IMR-90 (cell line): ENCODE measurements around the gene RAPGEF2. TPM values are rescaled to one million over a fixed set of nuclear protein-coding genes. Genes with fewer than 3 reads are reported as not detected.

Experiments used
- ATAC-seq: fragments of 200-7000 bp; cut with Tn5 transposase; 2 replicates; pipeline ENCODE4 v1.9.1; 2020; ENCODE audit warnings: low read depth, mild to moderate bottlenecking, moderate library complexity
- BruUV-seq: library from RNA; stranded (reverse); fragments of 400-500 nt; replicated peaks from 2 replicates; lab custom pipeline; 2021; lab: Mats Ljungman, UMichigan
- CTCF ChIA-PET: fragments of 300-600 bp; formaldehyde crosslinking; extraction: SDS; loops from one replicate; lab custom pipeline; 2021; ENCODE audit warnings: antibody characterized with exemption; lab: Yijun Ruan, JAX
- POLR2A ChIA-PET: fragments of 300-600 bp; sonication (Branson Sonifier 250); formaldehyde crosslinking; loops from one replicate; lab custom pipeline; 2022; ENCODE audit warnings: antibody characterized with exemption; ENCODE audit not compliant: unreplicated experiment; lab: Charles Lee
- DNase-seq: peaks from one replicate; pipeline ENCODE4 v3.0.0; 2013
- H2AFZ ChIP-seq: replicated peaks from 2 replicates; pipeline ENCODE3; 2013; ENCODE audit warnings: low read length, mild to moderate bottlenecking; ENCODE audit not compliant: poor library complexity
- H2AK5ac ChIP-seq: 2 replicates; pipeline ENCODE4 v1.6.1; 2013; ENCODE audit warnings: low read depth, low read length, inconsistent platforms
- H2AK9ac ChIP-seq: replicated peaks from 2 replicates; pipeline ENCODE3; 2013; ENCODE audit warnings: mild to moderate bottlenecking, low read depth, low read length, moderate library complexity; ENCODE audit not compliant: poor library complexity
- H2BK120ac ChIP-seq: 2 replicates; pipeline ENCODE4 v1.6.1; 2013; ENCODE audit warnings: low read depth, low read length, inconsistent platforms
- H2BK15ac ChIP-seq: 3 replicates; pipeline ENCODE4 v1.6.1; 2013; ENCODE audit warnings: low read depth, low read length, inconsistent platforms
- H2BK20ac ChIP-seq: 2 replicates; pipeline ENCODE4 v1.6.1; 2013; ENCODE audit warnings: low read depth, mild to moderate bottlenecking, inconsistent platforms, low read length, moderate library complexity
- H2BK5ac ChIP-seq: 2 replicates; pipeline ENCODE4 v1.6.1; 2013; ENCODE audit warnings: mild to moderate bottlenecking, low read depth, low read length, inconsistent platforms; ENCODE audit not compliant: poor library complexity, severe bottlenecking
- H3K14ac ChIP-seq: replicated peaks from 2 replicates; pipeline ENCODE4 v1.6.1; 2013; ENCODE audit warnings: low read depth, low read length, inconsistent platforms
- H3K18ac ChIP-seq: 2 replicates; pipeline ENCODE4 v1.6.1; 2013; ENCODE audit warnings: low read depth, low read length, control low read depth
- H3K23ac ChIP-seq: 2 replicates; pipeline ENCODE4 v1.6.1; 2013; ENCODE audit warnings: low read depth, low read length, inconsistent platforms
- H3K27ac ChIP-seq: 2 replicates; pipeline ENCODE4 v1.5.1; 2013; ENCODE audit warnings: mild to moderate bottlenecking, control low read depth, low read length; ENCODE audit not compliant: insufficient read depth
- H3K27me3 ChIP-seq: 2 replicates; pipeline ENCODE4 v1.6.1; 2013; ENCODE audit warnings: low read length; ENCODE audit not compliant: control insufficient read depth, insufficient read depth
- H3K36me3 ChIP-seq: 2 replicates; pipeline ENCODE4 v1.6.1; 2013; ENCODE audit warnings: low read length, mixed read lengths; ENCODE audit not compliant: control insufficient read depth, insufficient read depth
- H3K4ac ChIP-seq: 2 replicates; pipeline ENCODE4 v1.6.1; 2013; ENCODE audit warnings: low read depth, low read length, inconsistent platforms
- H3K4me1 ChIP-seq: 2 replicates; pipeline ENCODE4 v1.6.1; 2013; ENCODE audit warnings: low read length, mixed read lengths; ENCODE audit not compliant: control insufficient read depth, insufficient read depth
- H3K4me2 ChIP-seq: 2 replicates; pipeline ENCODE4 v1.6.1; 2013; ENCODE audit warnings: low read depth, mild to moderate bottlenecking, control low read depth, low read length, moderate library complexity
- H3K4me3 ChIP-seq: 2 replicates; pipeline ENCODE4 v1.5.1; 2013; ENCODE audit warnings: low read depth, mild to moderate bottlenecking, control low read depth, low read length, moderate library complexity; ENCODE audit not compliant: insufficient read depth
- H3K56ac ChIP-seq: 2 replicates; pipeline ENCODE4 v1.6.1; 2013; ENCODE audit warnings: low read length, inconsistent platforms; ENCODE audit not compliant: insufficient read depth; ENCODE audit errors: extremely low read depth
- H3K79me1 ChIP-seq, 2 experiments: 2 replicates each; pipeline ENCODE4 v1.6.1; 2013; ENCODE audit warnings: low read length in 2 of 2, inconsistent platforms in 1 of 2, low read depth in 1 of 2
- H3K9ac ChIP-seq: 2 replicates; pipeline ENCODE4 v1.6.1; 2013; ENCODE audit warnings: low read depth, low read length, control low read depth
- H3K9me1 ChIP-seq: 2 replicates; pipeline ENCODE4 v1.6.1; 2013; ENCODE audit warnings: low read length, inconsistent platforms; ENCODE audit not compliant: insufficient read depth
- H3K9me3 ChIP-seq: 2 replicates; pipeline ENCODE4 v1.6.1; 2013; ENCODE audit warnings: low read length; ENCODE audit not compliant: control insufficient read depth, insufficient read depth
- H4K20me1 ChIP-seq: 2 replicates; pipeline ENCODE4 v1.6.1; 2013; ENCODE audit warnings: low read length, inconsistent platforms; ENCODE audit not compliant: insufficient read depth
- H4K5ac ChIP-seq: 2 replicates; pipeline ENCODE4 v1.6.1; 2013; ENCODE audit warnings: mild to moderate bottlenecking, low read depth, low read length, control low read depth
- H4K8ac ChIP-seq, 2 experiments: 2 replicates each; pipeline ENCODE4 v1.6.1; 2013; ENCODE audit warnings: low read depth in 2 of 2, low read length in 2 of 2, control low read depth in 1 of 2, inconsistent platforms in 1 of 2
- H4K91ac ChIP-seq: 2 replicates; pipeline ENCODE4 v1.6.1; 2013; ENCODE audit warnings: low read depth, low read length, inconsistent platforms; ENCODE audit not compliant: insufficient read depth
- FOS ChIP-seq: fragments of 150-350 bp; IDR thresholded peaks from 2 replicates; pipeline ENCODE4 v1.6.1; 2016; ENCODE audit warnings: low read depth, low read length
- MXI1 ChIP-seq: IDR thresholded peaks from 2 replicates; pipeline ENCODE4 v1.6.1; 2012; ENCODE audit warnings: low read depth, mild to moderate bottlenecking, low read length, moderate library complexity, borderline replicate concordance
- NFE2L2 ChIP-seq: fragments of 150-350 bp; IDR thresholded peaks from 2 replicates; pipeline ENCODE4 v1.6.1; 2016; ENCODE audit warnings: low read depth, mild to moderate bottlenecking, low read length
- WGBS, 2 experiments: methylation state at CpG; one replicate each; pipeline versions ENCODE4 v1.1.5 to v1.1.7; 2013; ENCODE audit warnings: missing lambda C conversion rate in 2 of 2; ENCODE audit not compliant: insufficient read length in 1 of 2; ENCODE audit errors: extremely low coverage in 2 of 2; 5-methylcytosine and 5-hydroxymethylcytosine counted together
- dilution Hi-C: fragments of 300-500 bp; cut with HindIII; formaldehyde crosslinking; loops from one replicate; pipeline ENCODE4 v1.14.3; 2018; ENCODE audit warnings: low sequenced_read_pairs; ENCODE audit not compliant: unreplicated experiment
- in situ Hi-C: fragments of 300-500 bp; cut with MboI; formaldehyde crosslinking; loops from 3 replicates; pipeline ENCODE4 v1.14.3; 2019; ENCODE audit warnings: low sequenced_read_pairs, inconsistent platforms, mixed read lengths
- intact Hi-C: fragments of 100-400 bp; cut with micrococcal nuclease; formaldehyde crosslinking; loops from 2 replicates; pipeline ENCODE4 v1.10.0; 2022
- polyA plus RNA-seq, 3 experiments: library from polyadenylated mRNA; depleted of rRNA; stranded (reverse); fragments of >200 nt; gene quantifications; 2 replicates each; pipeline ENCODE4 v1.2.3, GENCODE V29; 2012; ENCODE audit warnings: low replicate concordance in 1 of 3
- total RNA-seq: library from RNA; depleted of rRNA; stranded (reverse); fragments of >200 nt; gene quantifications from 2 replicates; pipeline ENCODE4 v1.2.3, GENCODE V29; 2012
- TF ChIP-seq, protein P1 (sequence below): fragments of 150-350 bp; IDR thresholded peaks from 2 replicates; pipeline ENCODE4 v1.6.1; 2016; ENCODE audit warnings: low read depth, mild to moderate bottlenecking, low read length, moderate library complexity, borderline replicate concordance

The RAPGEF2 gene
- total and polyA plus RNA-seq, 2 of the 4 experiments (the other 2 are of a cell fraction): 27.6 to 109 TPM

- TF ChIP-seq FOS (no peak), NFE2L2 (no peak), MXI1 (no peak)
- TF ChIP-seq, protein P1, sequence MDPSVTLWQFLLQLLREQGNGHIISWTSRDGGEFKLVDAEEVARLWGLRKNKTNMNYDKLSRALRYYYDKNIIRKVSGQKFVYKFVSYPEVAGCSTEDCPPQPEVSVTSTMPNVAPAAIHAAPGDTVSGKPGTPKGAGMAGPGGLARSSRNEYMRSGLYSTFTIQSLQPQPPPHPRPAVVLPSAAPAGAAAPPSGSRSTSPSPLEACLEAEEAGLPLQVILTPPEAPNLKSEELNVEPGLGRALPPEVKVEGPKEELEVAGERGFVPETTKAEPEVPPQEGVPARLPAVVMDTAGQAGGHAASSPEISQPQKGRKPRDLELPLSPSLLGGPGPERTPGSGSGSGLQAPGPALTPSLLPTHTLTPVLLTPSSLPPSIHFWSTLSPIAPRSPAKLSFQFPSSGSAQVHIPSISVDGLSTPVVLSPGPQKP: no peak
- Histone ChIP-seq H2AK9ac (no peak overlapping the region), H4K91ac (no peak overlapping the region), H3K4me2 (no peak overlapping the region), H2BK5ac (no peak overlapping the region), H4K8ac (no peak overlapping the region), H3K79me1 (peaks cover 21 to 37% of the 10 kb centered on the region in 2 experiments; a peak in 3 of 4 replicates), H3K9me1 (0 out of 2 replicates have a peak, but pooled peaks cover 5% of the 10 kb centered on the region), H2BK20ac (no peak overlapping the region), H2BK120ac (no peak overlapping the region), H3K27me3 (no peaks in the 10 kb centered on the region), H2BK15ac (no peak overlapping the region), H3K9ac (no peak overlapping the region), H2AFZ (no peak overlapping the region), H3K36me3 (no peaks in the 10 kb centered on the region), H3K56ac (no peak overlapping the region), H3K27ac (no peak overlapping the region), H3K4ac (no peak overlapping the region), H3K18ac (no peak overlapping the region), H3K14ac (no peak overlapping the region), H3K4me3 (no peak overlapping the region), H3K9me3 (no peaks in the 10 kb centered on the region), H2AK5ac (no peak overlapping the region), H3K23ac (no peak overlapping the region), H4K20me1 (no peaks in the 10 kb centered on the region), H4K5ac (no peak overlapping the region), H3K4me1 (peaks cover 2% of the 10 kb centered on the region; the same call in 1 of the 2 replicates)
- in situ Hi-C loops: no loop called here
- WGBS, 2 experiments: no CpG with 5 or more reads among the region's 7 CpGs
- POLR2A ChIA-PET: no interaction called here
- CTCF ChIA-PET: no interaction called here
- no peak for DNase-seq
- no peak for ATAC-seq
- no TSS peak for BruUV-seq
- dilution Hi-C loops: no loop called here
- intact Hi-C loops: no loop called here
These were observed 109.9 kb downstream of the RAPGEF2 start for GRCh38 chr4:159212675-159213293.
